HG02763 (cell line): ENCODE measurements around the gene TMEM123.

Experiments
- ATAC-seq: cut with Tn5 transposase; IDR thresholded peaks from one replicate; pipeline ENCODE4 v1.9.1; 2021; ENCODE audit warnings: mild to moderate bottlenecking, moderate library complexity; ENCODE audit not compliant: unreplicated experiment

TMEM123 gene

GRCh38 chr11:102473543-102473942, 21.0 kb upstream of the TMEM123 start:
- ATAC-seq: no peak

GRCh38 chr11:102472127-102472526, 19.6 kb upstream of the TMEM123 start:
- ATAC-seq: no peak

- no peak for ATAC-seq
These were observed 18.9 kb upstream of the TMEM123 start for GRCh38 chr11:102471474-102471873.

GRCh38 chr11:102470251-102470650, 17.7 kb upstream of the TMEM123 start:
- no peak for ATAC-seq

GRCh38 chr11:102469196-102469821, 16.7 kb upstream of the TMEM123 start:
- ATAC-seq: no peak

DNA sequence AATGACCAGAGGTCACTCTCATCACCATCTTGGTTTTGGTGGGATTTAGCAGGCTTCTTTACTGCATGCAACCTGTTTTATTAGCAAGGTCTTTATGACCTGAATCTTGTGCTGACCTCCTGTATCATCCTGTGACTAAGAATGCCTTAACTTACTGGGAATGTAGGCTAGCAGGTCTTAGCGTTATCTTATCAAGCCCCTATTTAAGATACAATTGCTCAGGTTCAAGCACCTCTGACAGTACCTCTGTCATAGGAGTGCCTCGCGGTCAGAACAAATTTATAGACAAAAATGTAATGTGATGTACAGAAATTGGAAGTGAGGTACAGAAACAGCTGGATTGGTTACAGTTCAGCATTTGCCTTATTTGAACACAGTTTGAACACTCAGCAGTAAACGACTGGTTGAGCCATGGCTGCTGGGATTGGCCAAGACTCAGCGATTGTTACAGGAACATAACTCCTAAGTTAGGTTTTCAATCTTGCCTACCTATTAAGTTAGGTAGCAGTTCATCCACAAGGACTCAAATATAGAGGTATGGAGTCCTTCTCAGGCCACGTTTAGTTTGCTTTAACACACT, 16.1 kb upstream of the TMEM123 start:
- no peak for ATAC-seq

DNA sequence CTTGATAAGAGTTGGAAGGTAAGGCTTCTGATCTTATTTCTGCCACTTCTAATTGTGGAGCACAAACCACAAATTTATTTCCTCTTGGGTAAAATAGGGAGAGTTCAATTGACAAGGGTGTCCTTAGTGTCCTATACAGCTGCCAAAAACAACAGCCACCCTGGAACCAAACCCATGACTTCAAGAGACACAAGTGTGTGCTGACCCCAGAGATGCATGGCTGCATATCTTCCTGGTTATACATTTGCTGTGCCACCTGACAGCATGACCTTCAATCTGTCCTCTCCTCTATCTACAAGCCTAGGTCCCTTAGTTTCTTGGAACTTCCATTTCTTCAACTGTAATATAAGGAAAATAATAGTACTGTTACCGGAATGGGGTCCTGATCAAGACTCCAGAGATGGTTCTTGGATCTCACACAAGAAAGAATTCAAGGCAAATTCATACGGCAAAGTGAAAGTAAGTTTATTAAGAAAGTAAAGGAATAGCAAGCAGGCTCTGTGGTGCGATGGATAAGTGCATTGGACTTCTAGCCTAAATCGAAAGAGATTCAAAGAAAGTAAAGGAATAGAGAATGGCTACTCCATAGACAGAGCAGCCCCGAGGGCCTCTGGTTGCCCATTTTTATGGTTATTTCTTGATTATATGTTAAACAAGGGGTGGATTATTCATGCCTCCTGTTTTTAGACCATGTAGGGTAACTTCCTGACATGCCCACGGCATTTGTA, 15.5 kb upstream of the TMEM123 start:
- no peak for ATAC-seq

- ATAC-seq: no peak
These were observed 14.6 kb upstream of the TMEM123 start for GRCh38 chr11:102467080-102467708.

GRCh38 chr11:102465696-102466095, 13.1 kb upstream of the TMEM123 start:
- no peak for ATAC-seq

DNA sequence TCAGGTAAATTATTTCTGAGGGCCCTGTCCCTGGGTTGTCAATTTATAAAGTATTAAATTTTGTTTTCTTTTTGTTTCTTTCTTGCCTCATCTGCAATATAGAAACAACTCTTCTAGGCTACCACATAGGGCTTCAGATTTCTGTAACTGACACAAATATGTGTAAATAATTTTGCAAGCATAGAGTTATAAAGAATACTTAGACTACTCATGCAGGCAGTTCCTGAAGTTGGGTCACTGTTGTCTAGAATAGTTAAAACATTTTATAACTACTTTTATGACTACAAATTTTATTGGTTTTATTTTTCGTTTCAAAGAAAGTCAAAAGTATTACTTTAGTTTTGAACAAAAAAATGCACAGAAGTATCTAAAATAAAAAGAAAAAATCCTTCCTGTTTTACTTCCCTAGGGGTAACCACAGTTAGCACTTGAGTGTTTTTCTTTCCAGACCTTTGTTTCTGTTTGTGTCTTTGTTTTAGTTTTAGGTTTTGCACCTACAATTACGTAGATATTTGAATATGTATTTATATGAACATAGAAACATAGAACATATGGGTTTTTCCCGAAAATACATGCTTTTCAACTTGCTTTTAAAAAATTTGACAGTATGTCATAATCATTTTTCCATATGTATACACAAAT, 12.4 kb upstream of the TMEM123 start:
- no peak for ATAC-seq

GRCh38 chr11:102464037-102464436, 11.5 kb upstream of the TMEM123 start:
- ATAC-seq: no peak

DNA sequence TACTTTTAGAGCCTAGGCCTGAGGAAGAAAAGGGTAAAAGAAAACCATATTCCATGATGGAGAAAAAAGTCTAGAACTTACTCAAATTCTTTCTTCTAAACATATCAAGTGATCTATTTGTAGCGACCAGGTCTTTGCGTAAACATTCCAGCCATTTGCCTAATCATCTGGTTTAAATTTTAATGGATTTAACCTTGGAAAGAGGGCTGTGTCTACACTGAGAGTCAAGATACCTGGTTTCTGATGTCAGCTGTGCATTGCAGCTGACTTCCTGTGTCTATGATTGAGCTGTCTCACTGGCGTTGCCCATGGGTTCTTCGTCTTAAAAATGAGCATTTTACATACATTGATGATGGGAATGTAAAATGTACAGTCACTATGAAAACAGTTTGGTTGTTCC, 10.0 kb upstream of the TMEM123 start:
- ATAC-seq: no peak

DNA sequence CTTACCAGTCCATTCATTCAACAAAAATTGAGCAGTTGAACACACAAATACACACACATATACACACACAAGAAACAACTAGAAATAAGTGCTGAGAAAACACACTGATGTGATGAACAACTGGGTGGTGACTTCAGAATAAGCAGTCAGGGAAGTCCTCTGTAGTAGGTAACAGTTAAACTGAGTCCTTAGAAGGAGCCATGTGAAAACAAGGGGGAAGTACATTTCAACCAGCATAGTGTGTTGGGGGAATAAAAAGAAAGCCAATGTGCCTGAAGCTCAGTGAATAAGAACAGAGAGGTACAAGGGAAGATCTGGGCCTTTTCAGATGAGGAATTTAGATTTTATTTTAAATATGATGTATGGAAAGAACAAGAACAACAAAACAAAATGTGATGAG, 6.8 kb upstream of the TMEM123 start:
- ATAC-seq: no peak

DNA sequence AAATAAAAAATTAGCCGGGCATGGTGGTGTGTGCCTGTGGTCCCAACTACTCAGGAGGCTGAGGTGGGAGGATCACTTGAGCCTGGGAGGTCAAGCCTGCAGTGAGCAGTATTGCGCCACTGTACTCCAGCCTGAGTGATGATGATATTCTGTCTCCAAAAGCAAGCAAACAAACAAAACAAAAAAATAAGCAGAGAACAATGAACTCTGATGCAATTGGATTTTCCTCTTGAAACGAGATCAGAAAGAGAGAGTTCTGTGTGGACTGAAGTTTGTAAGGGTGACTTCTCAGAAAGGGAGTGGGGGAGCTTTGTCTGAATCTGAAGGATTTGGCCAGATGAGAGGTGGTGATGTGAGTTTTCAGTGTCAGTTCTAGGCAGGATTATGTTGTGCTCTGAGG, 6.0 kb upstream of the TMEM123 start:
- ATAC-seq: no peak

DNA sequence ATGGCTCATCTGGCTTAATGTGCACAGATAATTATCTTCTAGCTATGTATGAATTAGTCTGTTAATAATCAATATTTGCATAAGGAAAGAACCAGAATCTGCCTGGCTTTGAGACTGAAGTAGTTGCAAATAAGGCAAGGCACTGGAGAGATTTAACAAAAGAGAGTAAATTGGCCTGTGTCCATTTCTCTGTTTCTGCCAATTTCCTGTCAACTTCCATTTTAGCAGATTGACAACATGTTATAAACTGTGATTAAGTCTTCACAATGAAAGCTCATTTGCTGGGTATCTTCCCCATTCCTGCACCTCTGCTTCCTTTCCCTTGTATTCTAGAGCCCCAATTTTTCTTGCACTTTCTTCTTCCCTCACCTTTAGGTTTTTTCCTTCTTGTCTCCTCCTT, 5.3 kb upstream of the TMEM123 start:
- ATAC-seq: no peak

DNA sequence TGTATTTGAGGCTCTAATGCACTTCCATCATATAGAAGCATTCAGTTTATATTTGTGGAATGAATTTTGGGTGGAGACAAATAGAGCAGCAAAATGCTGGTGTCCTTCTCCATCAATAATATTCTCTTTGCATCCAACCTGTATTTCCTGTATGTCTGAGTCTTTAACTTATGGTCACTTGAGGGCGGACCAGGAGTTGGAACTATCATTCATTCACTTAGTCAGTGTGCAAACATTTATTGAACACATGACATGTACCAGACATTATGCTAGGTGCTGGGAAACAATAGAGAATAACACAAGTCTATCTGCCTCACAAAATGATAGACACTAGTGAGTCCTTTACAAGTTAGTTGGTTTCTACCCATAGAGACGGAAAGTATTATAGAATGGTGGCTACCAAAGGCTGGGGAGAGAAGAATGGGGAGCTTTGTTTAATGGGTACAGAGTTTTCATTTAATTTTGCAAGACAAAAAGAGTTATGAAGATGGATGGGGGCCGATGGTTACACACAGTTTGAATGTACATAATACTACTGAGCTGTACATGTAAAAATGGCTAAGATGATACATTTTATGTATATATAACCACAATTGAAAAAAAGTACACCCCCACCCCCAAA, 4.6 kb upstream of the TMEM123 start:
- no peak for ATAC-seq

- ATAC-seq: no peak
These were observed 3.8 kb upstream of the TMEM123 start for GRCh38 chr11:102456381-102456780.

GRCh38 chr11:102453921-102454320, 1.4 kb upstream of the TMEM123 start:
- no peak for ATAC-seq

DNA sequence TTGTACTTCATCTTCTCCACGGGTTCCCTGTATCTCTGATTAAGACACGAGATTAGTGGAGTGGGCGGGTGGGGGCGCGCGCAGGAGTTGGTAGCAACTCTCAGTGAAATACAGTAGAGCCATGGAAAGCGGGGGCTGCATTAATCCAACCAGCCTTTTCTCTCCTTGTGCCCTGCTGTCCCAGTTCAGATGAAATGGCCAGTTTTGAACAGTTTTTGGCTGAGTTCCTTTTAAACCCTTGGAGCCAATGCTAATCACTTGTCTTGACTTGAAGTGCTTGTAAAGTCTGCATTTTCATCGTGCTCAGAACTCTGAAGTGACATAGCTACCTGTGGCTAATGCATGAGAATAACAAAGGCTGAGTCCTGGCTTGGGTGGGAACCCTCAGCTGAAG, 734 bp upstream of the TMEM123 start:
- ATAC-seq: no peak

DNA sequence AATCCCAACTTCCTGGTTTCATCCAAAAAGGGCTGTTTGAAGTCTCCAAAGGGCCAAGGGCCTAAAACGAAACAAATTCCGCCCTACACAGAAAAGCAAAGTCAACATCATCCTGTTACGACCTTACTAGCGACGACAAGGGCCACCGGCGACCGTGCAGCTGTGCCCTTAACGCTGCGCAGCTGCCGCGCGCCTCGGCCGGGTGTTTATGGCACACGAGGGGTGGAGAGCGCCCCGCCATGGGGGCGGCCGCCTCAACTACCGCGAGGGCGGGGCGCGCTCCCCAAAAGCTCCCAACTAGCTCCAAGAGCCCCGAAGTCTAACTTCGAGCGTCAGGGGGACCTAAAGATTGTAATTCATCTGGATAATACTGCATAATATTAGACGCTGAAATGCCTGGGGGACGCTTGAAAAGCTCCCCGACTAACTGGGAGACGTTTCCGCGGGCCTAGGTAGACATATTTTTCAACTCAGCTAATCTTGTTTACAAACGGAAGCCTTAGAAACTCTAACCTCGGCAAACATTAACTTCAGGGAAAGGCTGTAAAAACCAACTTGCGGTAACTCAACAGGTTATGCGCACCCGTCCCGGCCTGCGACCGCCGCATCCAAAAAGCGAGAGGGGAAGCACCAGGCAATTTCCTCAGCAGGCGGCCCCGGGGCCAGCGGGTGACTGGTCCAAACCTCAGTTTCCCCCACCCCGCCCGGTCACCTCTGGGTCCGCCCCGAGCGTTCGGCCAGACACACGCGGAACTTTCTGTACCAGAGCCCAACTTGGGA, 694 bp downstream of the TMEM123 start:
- ATAC-seq: peak; percentile 63
